GM18951 (cell line): ENCODE results near the gene ME2.
"Not testable (repeated sequence)": the region's sequence is repeated elsewhere in the genome, so short reads cannot be mapped to it uniquely, and the experiment has no call there.

Experiments
- POLR2A ChIP-seq: IDR thresholded peaks from 4 replicates; pipeline ENCODE4 v1.6.1; 2011; ENCODE audit warnings: mild to moderate bottlenecking; ENCODE audit not compliant: insufficient read length, insufficient read depth; ENCODE audit errors: extremely low read depth
- in situ Hi-C: fragments of 300-500 bp; cut with MboI; formaldehyde crosslinking; loops from one replicate; pipeline ENCODE4 v1.12.0; 2022; ENCODE audit warnings: low sequenced_read_pairs, mixed read lengths, inconsistent platforms; ENCODE audit not compliant: unreplicated experiment

Gene ME2

GRCh38 chr18:50918153-50918552, 39.2 kb downstream of the ME2 start:
- in situ Hi-C loops, result no loop called here
- no peak for TF ChIP-seq POLR2A

GRCh38 chr18:50924372-50924771, 45.5 kb downstream of the ME2 start:
- in situ Hi-C loops, result no loop called here
- no peak for TF ChIP-seq POLR2A

- in situ Hi-C loops, result no loop called here
- no peak for TF ChIP-seq POLR2A
Observed at GRCh38 chr18:50926521-50926920, 47.6 kb downstream of the ME2 start.

GRCh38 chr18:50928551-50928950, 49.6 kb downstream of the ME2 start:
- in situ Hi-C loops, result no loop called here
- TF ChIP-seq POLR2A, result no peak

GRCh38 chr18:50933684-50934083, 54.8 kb downstream of the ME2 start:
- no peak for TF ChIP-seq POLR2A
- in situ Hi-C loops, result no loop called here

- TF ChIP-seq POLR2A, result no peak
- in situ Hi-C loops, result no loop called here
Observed at GRCh38 chr18:50934545-50935211, 55.8 kb downstream of the ME2 start.

- in situ Hi-C loops, result no loop called here
- TF ChIP-seq POLR2A, result no peak
Observed at GRCh38 chr18:50935493-50936191, 56.7 kb downstream of the ME2 start.

- in situ Hi-C loops, result no loop called here
- no peak for TF ChIP-seq POLR2A
Observed at GRCh38 chr18:50937183-50937582, 58.3 kb downstream of the ME2 start.

GRCh38 chr18:50938912-50939311, 60.0 kb downstream of the ME2 start:
- TF ChIP-seq POLR2A, result no peak
- in situ Hi-C loops, result no loop called here

- in situ Hi-C loops, result no loop called here
- TF ChIP-seq POLR2A, result no peak
Observed at GRCh38 chr18:50944245-50944932, 65.5 kb downstream of the ME2 start.

- in situ Hi-C loops, result not testable (repeated sequence)
Observed at GRCh38 chr18:50945918-50946317, 67.0 kb downstream of the ME2 start.

- in situ Hi-C loops, result no loop called here
- TF ChIP-seq POLR2A, result no peak
Observed at GRCh38 chr18:50947899-50948298, 69.0 kb downstream of the ME2 start.

GRCh38 chr18:50949185-50949584, 70.3 kb downstream of the ME2 start:
- TF ChIP-seq POLR2A, result no peak
- in situ Hi-C loops, result no loop called here

GRCh38 chr18:50950626-50951025, 71.7 kb downstream of the ME2 start:
- in situ Hi-C loops, result no loop called here
- no peak for TF ChIP-seq POLR2A
